Measurements from ENCODE around the gene INSRR.

Gene INSRR

DNA sequence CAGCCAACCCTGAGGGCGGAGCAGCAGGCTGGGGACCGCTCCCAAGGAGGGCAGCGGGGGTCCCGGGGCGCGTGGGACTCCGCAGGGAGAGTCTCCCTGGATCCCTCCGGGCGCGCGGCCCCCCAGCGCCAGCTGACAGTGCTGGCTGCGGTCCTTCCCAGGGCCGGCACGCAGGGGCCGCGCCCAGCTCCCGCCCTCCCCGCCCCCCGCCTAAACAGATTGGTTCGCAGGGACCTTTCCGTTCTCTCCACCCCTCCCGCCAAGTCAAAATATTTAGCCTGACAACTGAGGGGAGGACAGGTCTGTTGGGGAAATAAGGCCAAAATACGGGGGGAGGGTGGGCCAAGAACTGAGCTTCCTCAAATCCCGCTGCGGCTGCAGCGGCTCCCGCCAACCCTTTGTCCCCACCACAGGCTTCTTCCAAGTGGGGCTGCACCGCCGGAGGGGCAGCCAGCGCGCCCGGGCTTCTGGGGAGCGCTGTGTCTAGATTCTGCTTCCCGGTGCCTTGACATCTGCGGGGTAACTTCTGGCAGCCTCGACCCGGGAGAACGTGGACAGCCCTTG is at the start of gene INSRR:
INSRR (minus strand) TSS at position 159 of the 564 bp plus-strand sequence. CDS start 496 bp downstream, outside the sequence.
- no peak for DNase-seq

GRCh38 chr1:156908541-156908940 is 49.6 kb upstream of the INSRR start:
- no peak for DNase-seq

- DNase-seq, result no peak
These were observed 47.4 kb upstream of the INSRR start for GRCh38 chr1:156906206-156906906.

DNA sequence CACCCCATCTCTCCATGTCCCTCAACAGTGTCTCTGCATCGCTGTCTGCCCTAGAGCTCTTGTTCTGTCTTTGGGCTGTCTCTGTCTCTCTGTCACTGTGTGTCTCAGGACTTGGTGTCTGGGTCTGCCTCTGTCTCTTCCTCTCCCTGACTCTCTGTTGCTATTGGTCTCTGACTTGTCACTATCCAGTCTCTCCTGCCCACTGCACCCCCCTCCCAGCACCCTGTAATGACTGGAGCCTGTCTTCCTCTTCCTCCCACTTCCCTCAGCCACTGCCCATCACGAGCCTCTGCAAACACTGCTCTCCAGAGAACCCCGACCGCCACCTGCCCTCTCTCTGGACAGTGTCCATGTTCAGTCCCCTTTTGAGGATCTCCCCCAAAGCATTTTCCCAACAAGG is 46.7 kb upstream of the INSRR start:
- no peak for DNase-seq

GRCh38 chr1:156905176-156905575 is 46.3 kb upstream of the INSRR start:
- DNase-seq, result no peak

DNA sequence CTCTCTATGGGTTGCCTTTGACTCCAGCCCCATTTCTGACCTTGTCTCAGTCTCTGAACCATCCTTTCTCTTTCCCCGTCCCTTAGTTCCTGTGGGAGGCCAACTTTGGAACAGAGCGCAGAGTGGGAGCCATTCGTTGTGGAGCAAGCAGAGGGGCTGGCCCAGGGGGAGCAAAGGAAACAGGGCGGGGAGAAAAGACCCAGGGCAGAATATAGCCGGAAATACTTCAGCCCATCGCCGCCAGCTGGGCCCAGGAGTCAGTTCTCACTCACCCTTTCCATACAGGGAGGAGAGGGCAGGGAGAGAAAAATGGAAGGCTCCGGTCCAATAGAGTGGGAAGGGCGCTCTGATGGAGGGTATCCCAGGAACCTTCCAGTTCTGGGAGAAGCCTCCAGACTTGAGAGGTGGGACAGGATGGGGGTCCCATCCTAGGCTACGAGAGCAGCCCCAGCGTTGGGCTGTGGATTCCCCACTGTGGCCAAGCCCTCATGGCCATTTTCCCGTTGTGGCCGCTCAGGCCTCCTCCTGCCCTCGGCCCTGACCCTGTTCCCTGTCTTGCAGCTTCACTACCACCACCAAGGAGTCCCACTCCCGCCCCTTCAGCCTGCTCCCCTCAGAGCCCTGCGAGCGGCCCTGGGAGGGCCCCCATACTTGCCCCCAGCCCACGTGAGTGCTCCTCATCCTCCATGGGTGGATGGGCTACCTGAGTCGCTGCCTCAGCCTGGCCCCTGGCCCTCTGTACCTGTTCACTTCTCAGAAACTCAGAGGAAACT is 45.5 kb upstream of the INSRR start:
- no peak for DNase-seq

GRCh38 chr1:156903328-156904091 is 44.6 kb upstream of the INSRR start:
- DNase-seq, result no peak

GRCh38 chr1:156901966-156902915 is 43.3 kb upstream of the INSRR start:
- DNase-seq, result no peak

- no peak for DNase-seq
These were observed 42.6 kb upstream of the INSRR start for GRCh38 chr1:156901590-156901900.

DNA sequence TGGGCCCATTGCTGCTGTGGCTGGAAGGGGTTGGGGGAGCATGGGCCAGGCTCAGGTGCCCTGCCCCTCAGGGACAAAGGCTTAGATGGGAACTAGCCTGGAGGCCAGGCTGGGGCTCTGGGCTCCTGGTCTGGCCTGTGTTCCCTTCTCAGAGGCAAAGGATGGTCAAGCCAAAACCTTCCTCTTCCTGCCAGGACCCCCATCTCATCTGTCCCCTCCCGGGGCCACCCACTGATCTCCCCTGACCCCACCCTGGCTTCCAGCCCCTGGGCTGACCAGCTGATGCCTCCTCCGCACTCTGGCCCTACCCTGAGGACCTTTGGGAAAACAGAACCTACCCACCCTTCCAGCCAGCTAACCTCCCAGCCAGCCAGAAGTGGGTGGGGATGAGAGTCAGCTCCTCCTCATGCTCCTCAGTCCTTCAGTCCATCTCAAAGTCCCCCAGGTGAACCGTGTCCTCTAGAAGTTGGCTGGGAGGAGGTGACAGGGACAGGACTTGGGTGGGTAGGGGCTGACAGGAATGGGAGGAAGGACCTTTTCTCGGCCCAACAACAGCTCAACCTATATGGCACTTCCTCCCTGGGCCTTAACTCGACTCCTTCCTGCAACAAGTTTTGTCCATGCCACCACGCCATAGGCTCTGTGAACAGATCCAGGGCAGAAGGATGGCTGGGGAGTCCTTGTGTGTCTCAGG is 42.1 kb upstream of the INSRR start:
- no peak for DNase-seq

- no peak for DNase-seq
These were observed 41.2 kb upstream of the INSRR start for GRCh38 chr1:156899956-156900718.

DNA sequence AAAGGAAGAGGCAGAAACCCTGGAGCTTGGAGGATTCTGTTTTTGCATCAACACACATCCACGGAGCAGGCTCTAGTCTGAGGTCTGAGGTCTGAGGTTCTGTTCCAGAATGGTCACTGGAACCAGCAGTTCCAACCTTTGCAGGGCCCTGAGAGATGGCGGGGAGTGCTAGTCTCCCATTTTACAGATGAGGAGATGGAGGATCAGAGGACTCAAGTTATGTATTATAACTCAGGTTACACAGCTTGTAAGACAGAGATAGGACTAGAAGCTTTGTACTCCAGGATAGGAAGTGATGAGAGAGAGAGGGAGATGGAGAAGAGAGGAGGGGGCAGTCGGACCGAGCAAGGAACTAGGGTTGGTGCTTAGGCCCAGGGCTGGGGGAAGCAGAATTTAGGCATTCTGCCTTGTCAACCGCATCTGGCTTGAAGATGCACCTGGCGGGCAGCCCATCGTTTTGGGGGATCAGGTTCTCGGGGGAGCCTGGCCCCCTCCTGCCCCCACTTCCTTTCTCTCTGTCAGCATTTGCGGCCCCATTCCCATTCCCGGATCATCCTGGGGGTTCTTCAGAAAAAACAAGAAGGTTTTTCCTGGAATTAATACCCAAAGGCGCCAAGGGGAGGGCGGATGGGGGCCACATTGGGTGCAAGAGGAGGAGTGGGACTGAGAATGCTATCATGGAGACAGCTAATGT is 40.2 kb upstream of the INSRR start:
- DNase-seq, result no peak

DNA sequence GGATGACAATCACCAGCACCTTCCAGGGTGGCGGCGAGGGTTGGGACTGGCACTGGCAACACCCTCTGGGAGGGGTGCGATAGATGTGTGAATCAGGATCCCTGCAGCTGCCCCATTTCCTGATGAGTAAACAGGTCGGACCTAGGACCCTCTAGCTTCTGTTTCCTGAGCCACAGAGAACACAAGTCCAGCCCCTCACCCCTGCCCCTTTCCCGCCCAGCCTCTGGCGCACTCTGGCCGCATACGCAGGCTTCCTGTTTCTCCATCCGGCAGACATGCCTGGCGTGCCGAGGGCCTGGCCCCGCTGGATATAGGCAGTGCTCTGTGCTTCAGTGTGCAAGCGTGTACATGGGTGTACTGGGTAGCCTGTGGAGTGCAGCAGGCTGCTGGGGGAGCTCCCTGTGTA is 39.2 kb upstream of the INSRR start:
- no peak for DNase-seq

- no peak for DNase-seq
These were observed 38.3 kb upstream of the INSRR start for GRCh38 chr1:156897078-156897825.

DNA sequence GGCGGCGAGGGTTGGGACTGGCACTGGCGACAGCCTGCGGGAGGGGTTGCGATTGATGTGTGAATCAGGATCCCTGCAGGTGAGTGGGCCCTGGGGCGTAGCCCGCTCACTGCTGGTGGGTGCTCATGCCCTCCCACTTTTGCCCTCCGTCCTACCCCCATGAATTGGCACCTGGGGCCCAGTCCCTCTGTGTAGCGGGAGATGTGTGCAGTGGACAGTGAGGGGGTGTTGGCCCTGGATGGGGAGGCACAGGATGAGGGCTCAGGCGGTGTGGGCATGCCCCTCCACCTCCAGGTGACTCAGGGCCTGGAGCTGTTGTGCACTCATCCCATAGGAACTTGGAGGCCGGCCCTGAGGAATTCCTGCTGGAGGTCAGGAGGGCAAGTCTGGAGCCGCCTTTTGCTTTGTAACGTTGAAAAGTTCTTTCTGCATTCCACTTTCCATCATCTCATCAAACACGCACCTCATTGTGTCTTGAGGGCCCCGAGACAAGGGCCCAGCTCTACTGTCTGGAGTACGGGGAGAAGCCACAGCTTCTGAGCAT is 37.6 kb upstream of the INSRR start:
- DNase-seq, result no peak

GRCh38 chr1:156895927-156896326 is 37.0 kb upstream of the INSRR start:
- no peak for DNase-seq

DNA sequence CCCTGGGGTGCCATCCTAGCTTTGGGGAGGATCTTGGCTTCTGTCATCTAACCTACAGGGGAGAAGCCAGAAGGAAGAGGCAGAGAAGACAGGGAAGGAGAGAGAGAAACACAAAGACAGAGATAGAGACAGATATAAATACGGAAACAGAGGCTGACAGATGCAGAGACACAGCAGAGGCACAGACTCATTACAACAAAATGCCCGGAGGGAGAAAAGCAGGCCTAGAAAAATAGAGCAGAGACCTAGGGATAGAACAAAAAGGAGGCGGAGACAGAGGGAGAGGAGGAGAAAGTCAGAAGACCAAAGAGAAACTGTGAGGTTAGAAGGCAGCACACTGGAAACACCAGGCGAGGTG is 36.5 kb upstream of the INSRR start:
- no peak for DNase-seq

DNA sequence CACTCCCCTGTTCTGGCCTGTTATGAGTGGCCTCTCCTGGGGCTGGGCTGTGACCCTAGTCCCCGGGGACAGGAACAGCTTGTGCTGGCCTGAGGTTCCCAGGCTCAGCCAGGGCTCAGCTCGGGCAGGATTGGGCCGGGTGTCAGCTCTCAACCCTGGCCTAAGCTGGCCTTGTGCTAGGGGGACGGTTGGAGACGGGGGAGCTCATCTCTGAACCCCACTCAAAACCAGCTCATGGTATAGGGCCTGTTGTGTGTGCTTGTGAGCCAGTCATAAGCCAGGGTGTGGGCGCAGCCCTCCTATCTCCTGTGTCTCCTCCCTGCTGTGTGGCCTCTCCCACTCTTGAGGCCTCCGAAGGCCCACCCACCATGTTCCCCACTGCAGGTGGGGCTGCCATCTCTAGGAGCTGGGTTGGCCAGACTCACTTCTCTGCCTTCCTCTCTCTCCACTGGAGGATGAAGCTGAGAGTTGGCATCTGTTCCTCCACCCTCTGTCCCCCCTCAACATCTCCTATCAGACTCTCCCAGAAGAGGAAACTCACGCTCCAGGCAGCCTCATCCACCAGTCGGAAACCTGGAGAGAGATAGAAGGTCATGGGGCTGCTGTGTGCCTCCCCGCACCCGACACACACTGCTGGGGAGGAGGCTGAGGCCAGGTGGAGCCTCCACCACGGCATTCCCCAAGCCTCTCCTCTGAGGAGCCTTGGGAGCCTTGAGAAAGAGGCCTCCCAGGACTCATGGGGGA is 36.0 kb upstream of the INSRR start:
- no peak for DNase-seq

DNA sequence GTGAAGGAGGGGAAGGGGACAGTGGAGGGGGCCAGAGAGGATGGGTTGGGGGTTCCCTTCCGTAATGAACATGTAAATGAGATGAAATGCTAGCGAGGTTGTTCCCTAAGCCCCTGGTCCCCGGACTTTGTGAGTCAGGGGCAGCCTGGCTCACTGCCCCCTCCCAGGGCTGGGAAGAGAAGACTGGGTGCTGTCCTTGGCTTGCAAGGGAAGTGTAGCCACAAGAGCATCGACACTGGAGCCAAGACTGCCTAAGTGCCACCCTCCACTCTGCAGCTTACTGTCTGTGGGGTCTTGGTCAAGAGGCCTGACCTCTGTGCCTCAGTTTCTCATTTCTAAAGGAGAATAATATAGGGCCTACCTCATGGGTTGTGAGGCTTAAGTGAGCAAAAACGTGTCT is 35.1 kb upstream of the INSRR start:
- DNase-seq, result no peak
